Adrenal gland (tissue), 5 donors: ENCODE results near the gene LMNTD2.

Experiments
- CTCF ChIP-seq, 6 experiments: fragments of 450-650 bp in 4 of 6; fragments of 200-600 bp in 2 of 6; sonication (generic) in 1 of 6; IDR thresholded peaks; 1 replicate in 5 of 6; 2 replicates in 1 of 6; pipeline versions ENCODE4 v1.5.1 to v1.8.0; 2016 to 2021; ENCODE audit warnings: antibody characterized with exemption in 6 of 6, mild to moderate bottlenecking in 2 of 6, moderate library complexity in 1 of 6
- POLR2A ChIP-seq, 2 donors: fragments of 450-650 bp; IDR thresholded peaks; one replicate each; pipeline ENCODE4 v1.6.1; 2017; ENCODE audit warnings: antibody characterized with exemption in 2 of 2, mild to moderate bottlenecking in 2 of 2, moderate library complexity in 1 of 2
- donor health status: DM: no; HTN: no; CAD: no.

GRCh38 chr11:553083-553987 lies 7.2 kb downstream of the LMNTD2 start:
- TF ChIP-seq CTCF (IDR thresholded peaks at IDR 0.05) (no peak), POLR2A (IDR thresholded peaks at IDR 0.05) (no peak)
